IgD-negative memory B cell (primary cell): ENCODE measurements around the gene F11. TPM values are rescaled to one million over a fixed set of nuclear protein-coding genes. Genes with fewer than 3 reads are reported as not detected.
"Not testable (repeated sequence)": the region's sequence is repeated elsewhere in the genome, so short reads cannot be mapped to it uniquely, and the experiment has no call there.

Experiments
- H3K27ac Mint-ChIP-seq, 3 donors: one replicate each; pipeline ENCODE4 v1.8.0; 2020 to 2022; ENCODE audit warnings: mild to moderate bottlenecking in 3 of 3, mixed read lengths in 3 of 3, moderate library complexity in 1 of 3
- H3K27me3 Mint-ChIP-seq: one replicate; pipeline ENCODE4 v1.8.0; 2021; ENCODE audit warnings: mixed read lengths
- H3K36me3 Mint-ChIP-seq: one replicate; pipeline ENCODE4 v1.8.0; 2020; ENCODE audit warnings: mild to moderate bottlenecking, mixed read lengths
- H3K4me1 Mint-ChIP-seq, 3 donors: one replicate each; pipeline ENCODE4 v1.8.0; 2020 to 2022; ENCODE audit warnings: mixed read lengths in 3 of 3, mild to moderate bottlenecking in 1 of 3
- H3K4me3 Mint-ChIP-seq, 4 donors: one replicate each; pipeline ENCODE4 v1.8.0; 2020 to 2022; ENCODE audit warnings: mild to moderate bottlenecking in 4 of 4, mixed read lengths in 4 of 4, moderate library complexity in 3 of 4
- H3K9me3 Mint-ChIP-seq, 3 donors: one replicate each; pipeline ENCODE4 v1.8.0; 2020 to 2021; ENCODE audit warnings: mixed read lengths in 3 of 3, mild to moderate bottlenecking in 1 of 3
- polyA plus RNA-seq: library from polyadenylated mRNA; unstranded; fragments of 300-500 nt; fragmentation: Illumina TruSeq; gene quantifications from one replicate; pipeline ENCODE4 v1.2.3, GENCODE V29; 2021

The F11 gene
- polyA plus RNA-seq, 1 donor from 2014 or later, result not detected

DNA sequence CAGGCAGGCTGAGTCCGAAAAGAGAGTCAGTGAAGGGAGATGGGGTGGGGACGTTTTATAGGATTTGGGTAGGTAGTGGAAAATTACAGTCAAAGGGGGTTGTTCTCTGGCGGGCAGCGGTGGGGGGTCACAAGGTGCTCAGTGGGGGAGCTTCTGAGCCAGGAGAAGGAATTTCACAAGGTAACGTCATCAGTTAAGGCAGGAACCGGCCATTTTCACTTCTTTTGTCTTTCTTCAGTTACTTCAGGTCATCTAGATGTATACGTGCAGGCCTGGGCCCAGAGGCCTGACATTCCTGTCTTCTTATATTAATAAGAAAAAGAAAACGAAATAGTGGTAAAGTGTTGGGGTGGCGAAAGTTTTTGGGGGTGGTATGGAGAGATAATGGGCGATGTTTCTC is 24.0 kb upstream of the F11 start:
- H3K36me3 Mint-ChIP-seq, H3K27me3 Mint-ChIP-seq, H3K27ac Mint-ChIP-seq, H3K4me3 Mint-ChIP-seq, H3K4me1 Mint-ChIP-seq, H3K9me3 Mint-ChIP-seq: not testable (repeated sequence)

DNA sequence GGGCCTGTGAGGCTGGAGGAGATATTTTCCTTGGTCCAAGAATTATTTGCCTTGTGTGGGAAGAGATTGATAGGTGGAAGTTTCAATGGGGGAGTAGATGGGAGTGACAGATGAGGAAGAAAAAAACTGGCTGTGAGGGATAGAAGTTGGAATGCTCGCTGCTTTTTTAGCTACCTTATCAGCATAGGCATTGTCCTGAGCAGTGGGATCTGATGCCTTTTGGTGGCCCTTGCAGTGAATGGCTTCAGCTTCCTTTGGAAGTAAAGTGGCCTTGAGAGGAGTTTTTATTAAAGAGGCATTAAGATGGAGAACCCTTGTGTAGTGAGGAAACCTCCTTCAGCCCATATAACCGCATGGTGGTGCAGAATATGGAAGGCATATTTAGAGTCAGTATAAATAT is 22.7 kb upstream of the F11 start:
- Mint-ChIP-seq H3K27ac (no peak overlapping the region), H3K4me3 (no peak overlapping the region), H3K4me1 (peaks cover 0 to 1% (median 0%) of the 10 kb centered on the region in 3 donors), H3K36me3 (peaks cover 3% of the 10 kb centered on the region), H3K9me3 (peaks cover 0 to 5% (median 0%) of the 10 kb centered on the region in 3 donors), H3K27me3 (peaks cover 1% of the 10 kb centered on the region)

DNA sequence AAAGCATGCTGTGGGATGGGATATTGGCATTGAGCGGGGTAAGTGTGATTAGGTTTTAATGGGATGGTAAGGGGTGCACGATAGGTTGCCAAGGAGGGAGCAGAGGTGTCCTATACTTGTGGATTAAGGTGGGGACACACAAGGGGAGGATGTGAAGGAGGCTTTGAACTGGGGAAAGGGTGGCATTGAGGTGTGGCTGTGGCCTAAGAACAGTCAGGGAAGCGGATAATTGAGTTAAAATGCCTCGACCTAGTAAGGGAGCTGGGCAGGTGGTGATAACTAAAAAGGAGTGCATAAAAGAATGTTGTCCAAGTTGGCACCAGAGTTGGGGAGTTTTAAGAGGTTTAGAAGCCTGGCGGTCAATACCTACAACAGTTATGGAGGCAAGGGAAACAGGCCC is 21.2 kb upstream of the F11 start:
- H3K27me3 Mint-ChIP-seq, result peaks cover 1% of the 10 kb centered on the region

DNA sequence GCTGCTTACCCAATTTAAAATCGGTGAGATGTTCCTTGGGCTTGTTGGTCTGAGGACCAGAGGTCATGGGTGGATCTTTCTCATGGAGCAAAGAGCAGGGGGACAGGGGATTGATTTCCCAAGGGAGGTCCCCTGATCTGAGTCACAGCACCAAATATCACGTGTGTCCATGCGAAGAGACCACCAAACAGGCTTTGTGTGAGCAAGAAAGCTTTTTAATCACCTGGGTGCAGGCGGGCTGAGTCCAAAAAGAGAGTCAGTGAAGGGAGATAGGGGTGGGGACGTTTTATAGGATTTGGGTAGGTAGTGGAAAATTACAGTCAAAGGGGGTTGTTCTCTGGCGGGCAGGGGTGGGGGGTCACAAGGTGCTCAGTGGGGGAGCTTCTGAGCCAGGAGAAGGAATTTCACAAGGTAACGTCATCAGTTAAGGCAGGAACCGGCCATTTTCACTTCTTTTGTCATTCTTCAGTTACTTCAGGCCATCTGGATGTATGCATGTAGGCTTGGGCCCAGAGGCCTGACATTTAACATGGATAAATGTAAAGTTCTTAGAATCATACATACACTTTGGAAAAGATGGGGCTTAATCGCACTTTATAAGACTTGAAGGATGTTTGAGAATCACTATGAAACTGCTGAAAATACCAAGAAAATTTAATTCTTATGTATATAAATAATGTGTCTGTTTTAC is 18.8 kb upstream of the F11 start:
- H3K4me1 Mint-ChIP-seq, H3K9me3 Mint-ChIP-seq, H3K4me3 Mint-ChIP-seq, H3K27ac Mint-ChIP-seq, H3K27me3 Mint-ChIP-seq, H3K36me3 Mint-ChIP-seq: not testable (repeated sequence)

More for the DNA sequence above, 21.2 kb upstream of the F11 start:
- Mint-ChIP-seq H3K27ac (no peak overlapping the region), H3K9me3 (peaks cover 0 to 5% (median 0%) of the 10 kb centered on the region in 3 donors), H3K36me3 (peaks cover 3% of the 10 kb centered on the region), H3K4me3 (no peak overlapping the region), H3K4me1 (peaks cover 0 to 1% (median 0%) of the 10 kb centered on the region in 3 donors)

DNA sequence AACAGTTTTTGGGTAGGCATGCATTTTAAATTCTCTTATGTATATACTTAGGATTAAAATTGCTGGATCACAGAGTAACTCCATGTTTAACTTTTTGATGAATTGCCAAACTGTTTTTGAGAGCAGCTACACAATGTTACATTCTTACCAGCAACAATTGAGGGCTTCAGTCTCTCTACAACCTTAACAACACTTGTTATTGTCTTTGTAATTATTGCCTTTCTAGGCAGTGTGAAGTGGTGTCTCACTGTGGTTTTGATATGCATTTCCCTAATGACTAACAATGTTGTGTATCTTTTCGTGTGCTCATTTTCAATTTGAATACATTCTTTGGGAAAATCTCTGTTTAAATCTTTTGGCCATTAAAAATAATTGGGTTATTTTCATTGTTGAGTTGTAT is 17.3 kb upstream of the F11 start:
- H3K9me3 Mint-ChIP-seq, result peaks cover 0 to 5% (median 0%) of the 10 kb centered on the region in 3 donors
- peaks cover 1% of the 10 kb centered on the region for H3K27me3 Mint-ChIP-seq
- H3K27ac Mint-ChIP-seq, result no peak overlapping the region
- H3K4me1 Mint-ChIP-seq, result peaks cover 0 to 1% (median 0%) of the 10 kb centered on the region in 3 donors
- peaks cover 7% of the 10 kb centered on the region for H3K36me3 Mint-ChIP-seq
- H3K4me3 Mint-ChIP-seq, result no peak overlapping the region

DNA sequence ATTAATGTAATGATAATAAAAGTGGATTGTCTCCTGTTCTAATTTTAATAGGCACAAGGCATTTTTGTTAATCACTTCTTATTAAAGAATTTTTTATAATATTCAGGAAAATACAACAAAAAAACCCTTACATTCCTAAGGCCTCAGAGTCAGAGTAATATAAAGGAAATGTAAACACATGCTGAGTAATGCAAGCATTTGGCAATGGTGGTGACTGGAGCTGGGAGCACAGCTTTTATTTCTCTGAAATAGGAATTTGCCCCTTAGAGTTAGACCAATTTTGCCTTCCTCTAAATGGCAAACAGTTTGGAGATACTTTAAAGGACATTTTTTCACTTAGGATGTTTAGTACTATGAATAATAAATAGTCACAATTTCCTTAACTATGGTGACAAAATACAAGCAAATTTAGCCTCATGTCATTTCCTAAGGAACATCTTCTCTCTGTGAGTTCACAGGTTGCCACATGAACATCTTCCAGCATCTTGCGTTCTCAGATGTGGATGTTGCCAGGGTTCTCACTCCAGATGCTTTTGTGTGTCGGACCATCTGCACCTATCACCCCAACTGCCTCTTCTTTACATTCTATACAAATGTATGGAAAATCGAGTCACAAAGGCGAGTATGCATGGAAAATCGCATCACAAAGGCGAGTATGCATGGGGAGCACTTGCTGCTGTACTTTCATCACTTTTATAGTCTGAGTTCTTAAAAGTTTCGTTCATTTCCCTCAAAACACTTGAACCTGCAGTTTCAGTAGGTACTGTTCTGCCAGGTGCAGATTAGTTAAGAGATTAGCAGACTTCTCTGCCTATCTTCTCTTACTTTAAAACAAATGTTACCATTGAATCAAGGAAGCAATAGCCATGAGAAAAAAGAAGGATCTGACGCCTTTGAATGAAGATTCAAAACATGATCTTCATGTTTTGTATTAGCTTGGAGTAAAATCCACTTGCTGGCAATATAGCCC is 15.9 kb upstream of the F11 start:
- peaks cover 0 to 5% (median 0%) of the 10 kb centered on the region in 3 donors for H3K9me3 Mint-ChIP-seq
- H3K27ac Mint-ChIP-seq, result no peak overlapping the region
- H3K4me1 Mint-ChIP-seq, result peaks cover 0 to 1% (median 0%) of the 10 kb centered on the region in 3 donors
- H3K36me3 Mint-ChIP-seq, result peaks cover 11% of the 10 kb centered on the region
- no peak overlapping the region for H3K4me3 Mint-ChIP-seq
- peaks cover 1% of the 10 kb centered on the region for H3K27me3 Mint-ChIP-seq

DNA sequence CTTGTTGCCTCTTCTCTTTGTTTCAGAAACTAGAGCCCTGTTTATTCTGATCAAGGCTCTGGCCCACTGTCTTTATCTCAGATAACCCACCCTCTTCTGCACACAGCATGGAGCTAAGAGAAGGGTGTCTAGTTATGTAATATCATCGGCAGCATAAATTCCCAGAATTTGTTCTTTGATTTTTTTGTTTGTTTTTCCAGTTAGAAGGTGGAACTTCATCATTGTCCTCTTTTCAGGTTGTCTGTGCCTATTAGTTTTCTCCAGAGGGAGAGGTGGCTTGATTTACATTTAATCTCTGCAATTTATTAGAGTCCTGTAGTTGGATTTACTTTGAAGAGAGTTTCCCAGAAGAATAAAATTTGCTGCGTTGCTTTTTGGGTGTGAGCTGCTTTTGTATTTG is 15.2 kb upstream of the F11 start:
- peaks cover 11% of the 10 kb centered on the region for H3K36me3 Mint-ChIP-seq
- H3K4me1 Mint-ChIP-seq, result peaks cover 0 to 1% (median 0%) of the 10 kb centered on the region in 3 donors
- H3K27ac Mint-ChIP-seq, result no peak overlapping the region
- H3K4me3 Mint-ChIP-seq, result no peak overlapping the region
- H3K9me3 Mint-ChIP-seq, result peaks cover 0 to 5% (median 0%) of the 10 kb centered on the region in 3 donors
- H3K27me3 Mint-ChIP-seq, result peaks cover 1% of the 10 kb centered on the region

DNA sequence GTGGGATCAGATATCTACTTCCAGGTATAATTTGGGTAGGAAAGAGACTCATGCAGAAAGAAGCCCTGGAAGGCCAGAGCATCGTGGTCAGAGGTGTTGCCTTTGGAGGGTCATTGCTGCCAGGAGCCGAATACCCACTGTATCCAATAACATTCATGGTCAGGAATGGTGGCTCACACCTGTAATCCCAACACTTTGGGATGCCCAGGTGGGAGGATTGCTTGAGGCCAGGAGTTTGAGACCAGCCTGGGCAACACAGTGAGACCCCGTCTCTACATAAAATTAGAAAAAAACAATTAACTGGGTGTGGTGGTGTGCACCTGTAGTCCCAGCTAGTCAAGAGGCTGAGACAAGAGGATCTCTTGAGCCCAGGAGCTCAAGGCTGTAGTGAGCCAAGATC is 10.9 kb upstream of the F11 start:
- no peaks in the 10 kb centered on the region for H3K9me3 Mint-ChIP-seq
- H3K27ac Mint-ChIP-seq, result no peak overlapping the region
- no peaks in the 10 kb centered on the region for H3K4me1 Mint-ChIP-seq
- no peak overlapping the region for H3K4me3 Mint-ChIP-seq
- peaks cover 16% of the 10 kb centered on the region for H3K36me3 Mint-ChIP-seq
- peaks cover 1% of the 10 kb centered on the region for H3K27me3 Mint-ChIP-seq

DNA sequence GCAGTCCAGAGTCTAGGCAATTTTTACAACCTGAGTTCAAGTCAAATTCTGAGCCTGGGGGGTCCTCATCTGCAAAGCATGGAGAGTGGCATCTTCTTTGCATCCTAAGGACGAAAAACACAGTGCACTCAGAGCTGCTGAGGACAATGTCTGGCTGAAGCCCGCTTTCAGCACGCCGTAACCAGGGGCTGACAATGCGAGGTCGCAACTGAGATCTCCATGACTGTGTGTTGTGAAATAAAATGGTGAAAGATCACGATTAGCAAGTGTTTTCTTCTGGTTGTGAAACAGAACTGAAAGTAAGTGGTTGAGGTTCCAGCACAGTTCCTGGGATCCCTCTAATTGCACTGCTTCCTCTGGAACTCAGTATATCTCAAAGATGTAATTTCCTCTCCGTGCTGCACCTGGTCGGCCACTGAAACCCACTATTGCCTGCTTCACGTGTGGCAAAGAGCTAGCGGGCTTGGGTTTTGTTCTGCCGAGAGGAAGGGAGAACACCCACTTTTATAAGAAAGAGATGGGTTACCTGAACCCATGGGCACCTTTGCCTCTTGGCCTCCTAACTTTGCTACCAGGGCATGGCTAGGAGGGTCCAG is 7.7 kb upstream of the F11 start:
- H3K27me3 Mint-ChIP-seq, result no peaks in the 10 kb centered on the region
- H3K4me3 Mint-ChIP-seq, result no peak overlapping the region
- H3K27ac Mint-ChIP-seq, result no peak overlapping the region
- no peaks in the 10 kb centered on the region for H3K9me3 Mint-ChIP-seq
- H3K4me1 Mint-ChIP-seq, result no peaks in the 10 kb centered on the region
- H3K36me3 Mint-ChIP-seq, result peaks cover 12% of the 10 kb centered on the region

DNA sequence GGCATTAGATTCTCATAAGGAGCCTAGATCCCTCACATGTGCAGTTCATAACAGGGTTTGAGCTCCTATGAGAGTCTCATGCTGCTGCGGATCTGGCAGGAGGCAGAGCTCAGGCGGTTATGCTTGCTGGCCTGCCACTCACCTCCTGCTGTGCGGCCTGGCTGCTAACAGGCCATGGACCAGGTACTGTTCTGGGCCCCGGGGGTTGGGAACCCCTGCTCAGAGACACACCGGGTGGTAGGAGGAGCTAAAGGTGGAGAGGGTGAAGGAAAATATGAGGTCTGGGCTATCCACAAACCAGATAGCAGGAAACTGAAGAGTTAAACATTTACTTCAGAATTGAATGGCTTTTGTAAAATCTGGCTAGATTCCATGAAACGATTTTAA is 5.9 kb upstream of the F11 start:
- H3K9me3 Mint-ChIP-seq, result no peaks in the 10 kb centered on the region
- H3K27me3 Mint-ChIP-seq, result peaks cover 1% of the 10 kb centered on the region
- peaks cover 8% of the 10 kb centered on the region for H3K36me3 Mint-ChIP-seq
- H3K4me3 Mint-ChIP-seq, result no peak overlapping the region
- no peaks in the 10 kb centered on the region for H3K4me1 Mint-ChIP-seq
- no peak overlapping the region for H3K27ac Mint-ChIP-seq

DNA sequence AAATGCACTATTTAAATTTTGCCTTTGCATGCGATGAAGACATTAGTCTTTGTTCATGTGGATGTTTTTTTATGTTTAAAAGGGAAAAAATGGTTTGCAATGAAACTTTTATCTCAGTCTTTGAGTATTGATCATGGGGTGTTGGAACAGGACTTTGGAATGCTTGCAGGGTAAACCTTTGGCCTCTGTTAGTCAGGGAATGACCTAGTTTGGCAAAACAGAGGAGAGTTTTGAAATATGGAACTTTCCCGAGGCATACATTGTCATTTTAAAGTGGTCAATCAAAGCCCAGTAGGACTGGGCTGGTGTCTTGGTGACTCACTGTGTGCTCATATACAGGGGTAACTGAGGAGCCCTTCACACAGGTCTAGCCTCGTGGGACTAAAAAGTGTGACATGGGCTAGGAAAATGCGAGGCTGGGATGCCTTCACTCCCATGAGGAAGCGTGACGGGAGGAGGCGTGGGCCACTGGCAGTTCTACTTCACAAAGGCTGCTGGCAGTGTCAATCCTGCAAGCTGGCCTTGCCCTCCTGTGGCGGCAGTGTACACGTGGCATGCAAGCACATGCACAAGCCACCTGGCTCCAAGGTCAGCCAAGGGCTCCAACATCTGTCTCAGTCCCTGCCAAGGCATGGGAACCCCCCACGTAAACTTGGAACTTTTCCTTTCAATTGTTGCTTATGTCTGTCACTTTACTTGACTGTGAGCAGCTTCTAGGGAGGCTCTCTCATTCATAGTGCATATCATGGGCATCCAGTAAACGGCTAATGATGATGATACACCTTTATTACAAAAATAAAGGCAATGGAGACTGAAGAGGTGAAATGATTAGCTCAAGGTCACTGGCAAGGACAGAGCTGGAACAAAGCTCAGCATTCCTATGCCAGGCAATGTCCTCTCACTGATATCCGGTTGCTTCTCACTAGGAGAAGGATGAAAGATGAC is 5.2 kb upstream of the F11 start:
- Mint-ChIP-seq H3K27me3 (peaks cover 4% of the 10 kb centered on the region), H3K27ac (no peak overlapping the region), H3K36me3 (peaks cover 8% of the 10 kb centered on the region), H3K4me3 (no peak overlapping the region), H3K9me3 (no peaks in the 10 kb centered on the region), H3K4me1 (no peaks in the 10 kb centered on the region)

DNA sequence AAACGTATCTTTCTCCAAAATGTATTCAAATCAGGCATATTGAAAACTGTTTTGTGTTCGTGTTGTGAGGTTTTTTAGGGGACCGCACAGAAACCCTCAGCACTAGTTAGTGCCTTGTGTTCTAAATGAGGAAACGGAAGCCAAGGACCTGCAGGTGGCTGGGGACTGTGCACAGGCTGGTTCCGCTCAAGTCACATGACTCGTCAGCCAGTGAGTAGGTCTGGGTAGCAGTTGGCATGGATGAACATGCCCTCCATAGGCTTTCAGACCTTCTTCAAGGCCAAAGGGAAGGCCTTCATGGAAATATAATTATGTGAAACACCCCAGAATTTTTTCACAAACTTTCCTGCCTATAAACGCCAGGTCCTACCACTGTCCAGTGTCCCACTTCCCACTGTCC is 1.3 kb upstream of the F11 start:
- Mint-ChIP-seq H3K36me3 (no peaks in the 10 kb centered on the region), H3K27me3 (peaks cover 19% of the 10 kb centered on the region), H3K4me3 (no peak overlapping the region), H3K27ac (no peak overlapping the region), H3K9me3 (peaks cover 0 to 3% (median 0%) of the 10 kb centered on the region in 3 donors), H3K4me1 (no peaks in the 10 kb centered on the region)

DNA sequence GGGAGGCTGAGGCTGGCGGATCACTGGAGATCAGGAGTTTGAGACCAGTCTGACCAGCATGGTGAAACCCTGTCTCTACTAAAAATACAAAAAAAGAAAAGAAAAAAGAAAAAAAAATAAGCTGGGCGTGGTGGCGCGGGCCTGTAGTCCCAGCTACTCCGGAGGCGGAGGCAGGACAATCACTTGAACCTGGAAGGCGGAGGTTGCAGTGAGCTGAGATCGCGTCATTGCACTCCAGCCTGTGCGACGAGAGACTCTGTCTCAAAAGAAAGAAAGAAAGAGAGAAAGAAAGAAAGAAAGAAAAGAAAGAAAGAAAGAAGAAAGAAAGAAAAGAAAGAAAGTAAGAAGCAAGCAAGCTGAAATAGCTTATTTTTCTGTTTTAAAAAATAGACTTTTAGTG is 739 bp upstream of the F11 start:
- not testable (repeated sequence) for H3K9me3 Mint-ChIP-seq, H3K27ac Mint-ChIP-seq, H3K36me3 Mint-ChIP-seq, H3K4me1 Mint-ChIP-seq, H3K4me3 Mint-ChIP-seq
- H3K27me3 Mint-ChIP-seq, result peaks cover 19% of the 10 kb centered on the region

DNA sequence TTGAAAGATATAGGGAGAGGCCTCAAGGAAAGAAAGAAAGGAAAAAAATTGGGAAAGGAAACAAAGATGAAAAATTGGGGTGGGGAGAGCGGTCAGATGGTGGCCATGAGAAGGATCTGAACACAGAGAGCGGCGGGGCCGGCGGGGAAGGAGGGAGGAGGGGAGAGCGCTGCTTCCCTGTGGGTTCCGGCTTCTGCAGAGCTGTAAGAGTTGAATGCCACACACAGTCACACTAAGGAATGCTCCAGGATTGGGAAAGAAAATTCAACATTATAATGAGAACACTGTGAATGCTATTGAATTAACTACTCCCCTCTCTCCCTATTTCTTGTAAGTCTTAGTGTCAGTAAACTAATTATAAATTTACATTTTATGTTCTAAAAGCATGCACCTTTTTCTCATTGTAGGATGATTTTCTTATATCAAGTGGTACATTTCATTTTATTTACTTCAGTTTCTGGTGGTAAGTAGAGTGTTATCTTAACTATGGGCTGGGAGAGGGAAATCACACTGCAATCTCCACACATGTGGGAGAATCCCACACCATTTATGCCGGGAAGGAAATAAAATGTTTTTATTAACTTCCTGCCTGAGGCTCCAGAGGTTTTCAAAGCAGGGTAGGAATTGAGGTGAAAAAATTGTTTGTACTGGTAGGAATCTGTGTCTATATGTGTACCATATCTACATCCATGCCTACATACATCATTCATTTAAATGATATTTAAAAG is 904 bp downstream of the F11 start:
- H3K27ac Mint-ChIP-seq, result no peak overlapping the region
- no peaks in the 10 kb centered on the region for H3K4me1 Mint-ChIP-seq
- peaks cover 0 to 3% (median 0%) of the 10 kb centered on the region in 3 donors for H3K9me3 Mint-ChIP-seq
- H3K36me3 Mint-ChIP-seq, result no peaks in the 10 kb centered on the region
- H3K27me3 Mint-ChIP-seq, result peaks cover 19% of the 10 kb centered on the region
- H3K4me3 Mint-ChIP-seq, result no peak overlapping the region
